CD4-positive, alpha-beta T cell treated with Interleukin-2 at 100 ng/mL for 4 hours (primary cell): ENCODE data around the gene ABCC6.
"Not testable (repeated sequence)": the region's sequence is repeated elsewhere in the genome, so short reads cannot be mapped to it uniquely, and the experiment has no call there.

ENCODE experiments used
- DNase-seq: peaks from one replicate; pipeline ENCODE4 v3.0.0-alpha.2; 2020; ENCODE audit warnings: low spot score

Gene ABCC6

DNA sequence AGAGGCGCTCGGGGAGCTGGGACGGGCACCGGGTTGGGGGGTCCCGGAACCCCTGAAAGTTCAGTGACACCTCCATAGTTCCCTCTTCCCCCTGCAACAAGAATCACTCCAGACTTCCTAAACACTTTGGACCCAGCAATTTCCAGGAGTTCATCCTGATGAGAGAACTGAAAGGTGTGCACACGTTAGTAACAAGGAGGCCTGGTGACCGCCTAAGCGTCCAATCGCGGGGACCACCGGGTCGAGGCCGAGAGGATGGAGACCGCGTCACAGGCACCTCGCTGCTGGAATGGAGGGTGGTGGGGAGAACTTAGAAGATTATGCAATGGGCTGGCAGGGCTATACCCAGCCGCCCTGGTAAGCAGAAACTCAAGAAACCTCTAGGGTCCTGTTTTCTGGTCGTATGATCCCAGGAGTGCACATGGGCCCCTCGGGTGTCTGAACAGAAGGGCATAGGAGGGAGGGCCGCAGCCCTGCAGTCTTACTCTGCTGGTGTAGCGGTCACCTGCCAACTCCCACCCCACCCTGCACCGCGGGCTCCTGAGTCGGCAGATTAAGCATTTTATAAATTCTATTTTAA lies 458 bp upstream of the ABCC6 start:
- not testable (repeated sequence) for DNase-seq

DNA sequence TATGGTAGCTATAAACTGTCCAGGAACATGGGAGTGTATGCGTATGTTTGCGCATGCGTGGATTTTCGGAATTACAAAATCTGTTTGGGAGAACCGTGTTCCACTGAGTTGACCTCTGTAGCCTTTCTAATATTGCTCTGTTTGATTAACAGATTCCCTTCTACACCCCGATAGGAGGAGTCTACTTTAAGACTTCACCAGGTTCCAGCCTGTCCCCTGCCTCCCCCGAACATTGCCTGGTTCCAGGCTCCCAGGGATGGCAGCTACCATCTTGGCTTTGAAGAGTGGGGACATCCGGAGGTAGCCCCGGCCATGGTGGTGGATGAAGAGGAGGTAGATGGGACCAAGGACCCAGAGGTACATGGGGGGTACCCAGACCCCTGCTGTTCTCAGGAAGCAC lies 1.9 kb downstream of the ABCC6 start:
- not testable (repeated sequence) for DNase-seq

DNA sequence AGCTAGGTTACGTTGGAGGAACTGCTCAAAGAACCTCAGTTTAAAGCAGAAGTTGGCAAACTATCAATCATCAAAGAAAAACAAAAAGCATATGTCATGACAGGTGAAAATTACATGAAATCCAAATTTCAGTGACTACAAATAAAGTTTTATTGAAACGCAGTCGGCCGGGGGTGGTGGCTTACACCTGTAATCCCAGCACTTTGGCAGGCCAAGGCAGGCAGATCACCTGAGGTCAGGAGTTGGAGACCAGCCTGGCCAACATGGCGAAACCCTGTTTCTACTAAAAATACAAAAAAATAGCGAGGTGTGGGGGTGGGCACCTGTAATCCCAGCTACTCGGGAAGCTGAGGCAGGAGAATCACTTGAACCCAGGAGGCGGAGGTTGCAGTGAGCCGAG lies 2.8 kb downstream of the ABCC6 start:
- DNase-seq = not testable (repeated sequence)

DNA sequence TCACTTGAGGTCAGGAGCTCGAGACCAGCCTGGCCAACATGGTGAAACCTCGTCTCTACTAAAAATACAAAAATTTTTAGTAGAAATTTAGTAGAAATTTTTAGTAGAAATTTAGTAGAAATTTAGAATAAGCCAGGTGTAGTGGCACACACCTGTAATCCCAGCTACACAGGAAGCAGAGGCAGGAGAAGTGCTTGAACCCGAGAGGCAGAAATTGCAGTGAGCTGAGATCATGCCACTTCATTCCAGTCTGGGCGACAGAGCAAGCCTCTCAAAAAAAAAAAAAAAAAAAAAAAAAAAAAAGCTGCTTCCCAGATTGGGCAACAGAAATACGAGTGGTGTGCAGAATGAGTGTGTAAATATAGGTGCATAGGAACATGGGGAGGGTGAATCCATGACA lies 4.5 kb downstream of the ABCC6 start:
- not testable (repeated sequence) for DNase-seq

DNA sequence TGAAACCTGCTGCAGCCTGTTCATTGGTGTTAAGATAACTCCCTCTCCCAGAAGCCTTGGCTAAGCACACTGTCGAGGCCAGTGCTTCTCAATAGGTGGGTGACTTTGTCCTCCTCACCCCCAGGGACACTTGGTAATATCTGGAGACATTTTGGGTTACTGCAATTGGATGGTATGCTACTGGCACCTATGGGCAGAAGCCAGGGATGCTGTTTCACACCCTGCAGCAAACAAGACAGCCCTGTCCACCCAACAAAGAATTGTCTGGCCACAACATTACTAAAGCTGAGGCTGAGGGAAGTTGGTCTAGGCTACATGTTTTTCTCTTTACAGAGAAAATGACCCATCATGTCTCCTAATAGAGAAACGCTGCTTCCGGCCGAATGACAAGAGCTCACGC lies 4.9 kb downstream of the ABCC6 start:
- not testable (repeated sequence) for DNase-seq

DNA sequence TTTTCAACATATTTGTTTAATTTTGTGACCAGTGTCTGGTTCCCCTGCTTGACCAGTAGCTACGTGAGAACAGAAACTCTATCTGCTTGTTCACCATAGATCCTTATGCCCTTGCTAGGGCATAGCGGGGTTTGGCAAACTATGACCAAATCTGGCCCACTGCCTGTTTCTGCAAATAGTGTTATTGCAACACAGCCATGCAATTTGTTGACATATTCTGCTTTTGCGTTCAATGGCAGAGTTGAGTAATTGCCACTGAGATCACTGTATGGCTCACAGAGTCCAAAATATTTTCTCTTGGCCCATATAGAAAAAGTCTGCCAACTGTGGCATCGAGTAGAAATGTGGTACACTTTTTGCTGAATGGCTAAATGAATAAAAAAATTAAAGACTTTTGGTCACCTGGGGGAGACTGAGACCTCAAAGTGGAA lies 9.4 kb downstream of the ABCC6 start:
- DNase-seq = not testable (repeated sequence)

DNA sequence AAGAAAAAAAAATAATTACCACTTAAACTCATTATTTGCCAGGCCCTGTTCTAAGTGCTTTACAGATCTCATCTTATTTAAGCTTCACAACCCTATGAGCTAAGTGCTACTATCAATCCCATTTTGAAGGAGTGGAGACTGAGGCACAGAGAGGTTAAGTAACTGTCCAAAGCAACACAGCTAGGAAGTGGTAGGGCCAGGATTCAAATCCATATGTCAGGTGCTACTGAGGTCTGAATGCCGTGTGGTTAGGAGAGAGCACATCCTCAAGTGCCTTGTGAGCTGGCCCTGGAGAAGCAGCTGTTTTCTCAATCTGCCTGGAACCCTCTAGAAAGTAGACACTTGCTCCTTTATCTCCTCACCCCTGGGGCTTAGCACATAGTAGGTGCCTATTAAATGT lies 11.9 kb downstream of the ABCC6 start:
- DNase-seq = not testable (repeated sequence)

DNA sequence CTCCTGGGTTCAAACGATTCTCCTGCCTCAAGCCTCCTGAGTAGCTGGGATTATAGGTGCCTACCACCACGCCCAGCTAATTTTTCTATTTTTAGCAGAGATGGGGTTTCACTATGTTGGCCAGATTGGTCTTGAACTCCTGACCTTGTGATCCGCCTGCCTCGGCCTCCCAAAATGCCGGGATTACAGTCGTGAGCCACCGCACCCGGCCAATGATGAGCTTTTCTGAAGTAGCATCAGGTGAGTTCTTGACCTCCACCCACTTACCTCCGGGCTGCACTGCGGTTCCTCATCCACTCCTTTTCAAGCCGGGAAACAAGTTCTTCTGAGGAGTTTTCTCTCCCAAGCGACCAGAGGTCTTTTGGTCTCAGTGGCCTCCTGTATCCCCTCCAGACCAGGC lies 14.8 kb downstream of the ABCC6 start:
- DNase-seq = not testable (repeated sequence)

DNA sequence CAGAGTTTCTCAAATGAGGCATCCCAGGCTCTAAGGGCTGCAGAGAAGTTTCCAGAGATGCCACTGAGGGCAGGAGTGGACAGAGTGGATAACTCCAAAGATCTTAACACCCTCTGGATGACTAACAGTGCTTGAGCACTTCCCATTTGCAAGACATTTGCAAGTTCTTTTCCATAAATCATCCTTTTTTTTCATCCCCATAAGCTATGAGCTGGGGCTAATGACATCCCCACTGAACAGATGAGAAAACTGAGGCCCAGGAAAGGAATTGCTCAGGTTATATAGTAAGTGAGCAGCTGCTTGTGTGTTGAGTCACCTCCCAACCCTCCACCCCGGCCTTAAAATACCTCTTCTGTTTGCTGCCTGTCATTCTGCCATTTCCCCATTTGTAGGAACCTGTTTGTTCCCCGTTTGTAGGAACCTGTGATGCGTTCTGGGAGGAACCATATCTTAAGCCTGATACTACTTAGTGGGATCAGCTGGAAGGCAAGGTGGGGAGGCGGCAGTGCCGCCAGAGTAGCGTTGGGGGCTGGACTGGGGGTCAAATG lies 15.4 kb downstream of the ABCC6 start:
- not testable (repeated sequence) for DNase-seq

DNA sequence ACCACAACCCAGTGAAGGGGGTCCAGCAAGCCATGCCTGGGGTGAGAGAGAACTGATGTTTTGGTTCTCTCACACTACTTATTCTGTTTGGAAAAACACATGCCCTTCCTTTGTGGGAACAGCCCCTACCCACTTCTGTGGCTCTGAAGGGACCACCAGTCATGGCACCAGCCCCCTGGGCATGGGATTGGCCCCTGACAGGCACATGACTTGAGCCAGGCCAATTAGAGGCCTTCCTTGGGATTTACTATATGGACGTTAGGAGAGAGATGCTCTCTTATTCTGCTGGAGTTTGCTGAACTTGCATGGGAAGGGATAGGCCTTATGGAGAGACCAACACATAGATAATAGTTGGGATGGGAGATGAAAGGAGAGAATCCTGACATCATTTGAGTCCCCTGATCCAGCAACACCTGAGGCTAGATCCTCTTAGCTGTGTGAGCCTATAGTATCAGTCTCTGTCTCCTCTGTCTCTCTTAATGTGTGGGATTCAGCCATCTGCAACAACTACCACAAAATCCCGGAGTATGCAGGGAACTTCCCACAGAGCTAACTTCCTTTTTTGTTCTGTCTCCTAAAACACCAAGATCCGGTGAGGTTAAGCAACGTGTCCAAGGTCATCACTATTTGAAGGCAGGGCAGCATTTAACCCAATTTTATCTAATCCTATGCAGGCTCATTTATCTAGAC lies 16.1 kb downstream of the ABCC6 start:
- not testable (repeated sequence) for DNase-seq

DNA sequence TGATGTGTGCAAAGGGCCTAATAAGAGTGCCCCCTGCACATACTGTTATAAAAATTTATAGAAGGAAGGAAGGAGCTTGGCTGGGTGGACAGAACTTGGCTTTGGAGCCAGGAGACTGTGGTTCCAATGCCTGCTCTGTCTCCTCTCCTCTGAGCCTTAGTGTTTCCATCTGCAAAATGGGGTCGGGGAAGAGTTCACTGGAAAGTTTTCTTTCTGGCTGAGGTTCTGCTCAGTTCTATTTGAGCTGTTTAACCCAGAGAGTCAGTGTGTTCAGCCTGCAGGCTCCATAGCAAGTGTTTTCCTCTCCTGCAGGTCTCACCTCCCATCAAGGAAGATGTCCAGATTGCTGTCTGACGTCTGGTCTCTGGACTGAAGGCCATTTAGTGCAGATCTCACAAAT lies 17.4 kb downstream of the ABCC6 start:
- not testable (repeated sequence) for DNase-seq

DNA sequence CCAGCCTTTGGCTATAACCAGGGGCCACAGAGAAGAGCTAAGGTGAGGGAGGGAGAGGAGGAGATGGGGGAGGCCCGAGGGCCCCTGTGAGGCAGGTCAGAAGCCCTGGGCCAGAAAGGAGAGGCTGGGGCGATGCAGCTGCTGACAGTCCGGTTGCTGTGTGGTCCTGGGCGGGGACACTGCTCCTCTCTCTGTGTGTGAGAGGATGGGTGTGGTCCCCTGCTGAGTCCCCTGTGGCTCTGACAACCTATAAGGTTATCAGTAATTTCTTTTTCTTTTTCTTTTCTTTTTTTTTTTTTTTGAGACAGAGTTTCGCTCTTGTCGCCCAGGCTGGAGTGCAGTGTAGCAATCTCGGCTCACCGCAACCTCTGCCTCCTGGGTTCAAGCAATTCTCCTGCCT lies 18.7 kb downstream of the ABCC6 start:
- DNase-seq = not testable (repeated sequence)

DNA sequence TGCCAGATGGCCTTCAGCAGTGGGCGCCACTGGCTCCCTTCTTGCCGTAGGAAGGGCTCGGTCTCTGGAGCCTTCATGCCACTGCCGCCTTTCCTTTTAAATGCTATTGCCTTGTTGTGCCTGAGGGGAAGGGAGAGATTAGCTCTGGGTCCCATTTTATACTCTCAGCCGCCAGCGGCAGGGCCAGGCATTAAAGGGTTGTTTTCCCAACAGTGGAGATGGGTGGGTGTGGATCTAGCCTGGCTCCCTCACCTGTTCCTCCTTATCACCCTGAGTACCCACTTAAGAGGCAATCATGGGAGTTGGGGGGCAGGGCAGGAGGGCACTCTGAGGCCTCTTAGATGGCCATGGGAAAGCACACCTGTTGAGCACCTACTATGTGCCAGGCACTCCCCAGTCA lies 19.8 kb downstream of the ABCC6 start:
- DNase-seq = not testable (repeated sequence)

DNA sequence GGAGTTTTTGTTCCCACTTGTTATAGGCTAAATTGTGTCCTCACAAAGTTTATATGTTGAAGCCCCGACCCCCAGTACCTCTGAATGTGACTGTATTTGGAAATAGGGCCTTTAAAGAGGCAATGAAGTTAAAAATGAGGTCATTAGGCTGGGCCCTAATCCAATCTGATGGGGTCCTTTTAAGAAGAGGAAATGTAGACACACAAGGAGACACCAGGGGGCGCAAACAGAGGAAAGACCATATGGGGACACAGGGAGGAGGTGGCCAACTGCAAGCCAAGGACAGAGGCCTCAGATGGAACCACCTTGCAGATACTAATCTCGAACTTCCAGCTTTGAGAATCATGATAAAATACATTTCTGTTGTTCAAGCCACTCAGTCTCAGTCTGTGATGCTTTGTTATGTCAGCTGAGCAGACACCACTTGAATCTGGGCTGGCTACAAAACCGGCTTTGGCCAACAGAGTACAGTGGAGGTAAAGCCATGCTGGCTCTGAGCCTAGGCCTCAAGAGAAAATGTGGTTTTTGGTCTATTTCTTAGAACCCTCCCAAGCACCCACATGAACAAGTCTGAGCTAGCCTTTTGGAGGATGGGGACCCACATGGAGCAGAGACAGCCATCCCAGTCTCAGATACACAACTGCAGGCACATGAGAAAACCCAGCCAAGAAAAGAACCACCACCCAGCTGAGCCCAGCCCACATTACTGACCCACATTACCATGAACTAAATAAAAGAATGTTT lies 20.7 kb downstream of the ABCC6 start:
- DNase-seq = peak; percentile 34

DNA sequence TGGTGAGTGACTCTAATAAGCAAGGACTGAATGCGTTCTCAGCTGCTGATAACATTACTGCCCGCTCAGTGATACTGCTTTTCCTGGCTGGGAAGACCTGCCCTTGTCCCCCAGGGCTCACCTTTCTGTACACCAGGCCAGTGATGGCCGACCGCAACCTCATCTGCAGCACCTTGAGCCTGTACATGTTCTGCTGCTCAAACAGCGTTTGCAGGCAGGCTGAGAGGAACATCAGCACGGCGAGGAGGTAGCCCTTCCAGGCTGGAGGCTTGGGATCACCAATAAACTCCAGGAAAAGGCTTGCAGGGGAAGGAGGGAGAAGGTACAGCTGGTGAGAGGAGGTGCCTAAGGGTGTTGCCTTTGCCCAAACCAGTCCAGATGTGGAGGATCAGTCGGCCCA lies 21.4 kb downstream of the ABCC6 start:
- not testable (repeated sequence) for DNase-seq

DNA sequence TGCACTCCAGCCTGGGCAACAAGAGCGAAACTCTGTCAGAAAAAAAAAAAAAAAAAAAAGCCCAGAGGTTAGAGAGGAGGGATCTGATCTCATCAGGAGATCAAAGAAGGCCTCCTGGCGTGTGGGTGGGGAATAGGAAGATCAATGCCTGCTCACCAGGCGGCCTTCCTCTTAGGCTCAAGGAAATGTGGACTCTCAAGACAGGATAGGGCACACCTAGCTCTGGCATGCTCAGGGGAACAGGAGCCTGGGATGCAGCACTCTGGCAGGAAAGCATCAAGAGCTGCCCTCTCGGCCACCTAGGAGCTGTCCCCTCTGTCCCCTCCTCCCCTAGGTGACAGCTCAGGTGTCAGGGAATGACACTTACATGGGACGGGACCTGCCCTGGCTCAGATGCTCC lies 22.9 kb downstream of the ABCC6 start:
- DNase-seq = not testable (repeated sequence)

DNA sequence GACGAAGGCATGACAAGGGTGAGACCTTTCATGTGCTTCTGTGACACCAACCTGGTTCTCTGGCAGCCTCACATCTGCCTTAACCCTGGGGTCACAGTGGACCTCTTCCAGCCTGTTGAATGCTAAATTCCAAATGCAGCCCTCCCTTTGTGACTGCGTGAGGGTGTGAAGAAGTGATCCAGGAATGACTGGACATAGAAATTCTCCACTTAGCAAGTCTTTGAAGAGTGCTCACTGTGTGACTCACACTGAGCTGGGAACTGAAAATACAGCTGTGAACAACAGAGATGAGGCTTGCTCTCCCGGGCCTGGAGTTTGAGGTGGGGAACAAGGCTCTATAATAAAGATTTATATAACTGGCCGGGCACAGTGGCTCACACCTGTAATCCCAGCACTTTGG lies 23.9 kb downstream of the ABCC6 start:
- not testable (repeated sequence) for DNase-seq

DNA sequence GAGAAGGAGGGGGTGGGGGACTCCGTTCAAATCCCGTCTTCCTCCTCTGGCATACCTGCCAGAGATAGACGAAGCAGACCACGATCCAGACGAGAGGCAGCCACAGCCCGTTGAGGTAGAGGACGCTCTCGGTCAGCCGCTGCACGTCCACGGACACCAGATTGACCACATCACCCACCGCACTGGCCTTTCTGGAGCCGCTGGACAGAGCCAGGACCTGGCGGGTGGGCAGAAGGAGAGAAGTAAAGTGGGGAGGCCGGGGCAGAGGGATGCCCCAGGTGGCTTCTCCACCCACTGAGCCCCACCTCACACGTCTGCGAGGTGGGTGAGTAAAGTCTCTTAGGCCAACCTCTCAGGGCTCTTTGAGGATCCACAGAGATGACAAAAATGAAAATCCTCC lies 25.3 kb downstream of the ABCC6 start:
- DNase-seq = no peak

DNA sequence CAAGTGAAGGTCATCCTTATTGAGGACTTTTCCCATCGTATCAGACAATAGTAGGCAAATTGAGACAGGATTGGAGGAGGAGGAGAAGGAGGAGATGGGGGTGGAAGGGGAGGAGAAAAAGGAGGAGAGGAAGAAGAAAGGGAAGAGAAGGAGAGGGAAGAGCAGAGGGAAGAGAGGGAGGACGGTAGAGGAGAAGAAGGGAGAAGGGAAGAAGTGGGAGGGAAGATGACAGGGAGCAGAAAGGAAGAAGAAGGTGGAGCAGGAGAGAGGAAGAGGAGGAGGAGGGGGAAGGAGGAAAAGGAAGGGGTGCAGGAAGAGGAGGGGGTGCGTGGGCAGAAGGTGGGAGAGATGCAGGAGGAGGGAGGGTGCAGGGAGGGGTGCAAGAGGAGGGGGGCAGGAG lies 26.0 kb downstream of the ABCC6 start:
- no peak for DNase-seq

DNA sequence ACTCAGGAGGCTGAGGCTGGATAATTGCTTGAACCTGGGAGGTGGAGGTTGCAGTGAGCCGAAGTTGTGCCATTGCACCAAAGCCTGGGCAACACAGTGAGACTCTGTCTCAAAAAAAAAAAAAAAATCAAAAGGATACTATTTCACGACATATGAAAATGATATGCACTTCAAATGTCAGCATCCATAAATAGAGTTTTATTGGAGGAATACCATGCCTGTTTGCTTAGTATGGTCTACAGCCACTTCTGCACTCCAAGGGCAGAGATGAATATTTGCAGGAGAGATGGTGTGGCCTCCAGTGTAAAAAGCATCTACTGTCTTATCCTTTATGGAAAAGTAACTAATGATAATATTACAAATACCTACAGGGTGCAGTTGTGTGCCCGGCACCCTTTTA lies 27.2 kb downstream of the ABCC6 start:
- no peak for DNase-seq

DNA sequence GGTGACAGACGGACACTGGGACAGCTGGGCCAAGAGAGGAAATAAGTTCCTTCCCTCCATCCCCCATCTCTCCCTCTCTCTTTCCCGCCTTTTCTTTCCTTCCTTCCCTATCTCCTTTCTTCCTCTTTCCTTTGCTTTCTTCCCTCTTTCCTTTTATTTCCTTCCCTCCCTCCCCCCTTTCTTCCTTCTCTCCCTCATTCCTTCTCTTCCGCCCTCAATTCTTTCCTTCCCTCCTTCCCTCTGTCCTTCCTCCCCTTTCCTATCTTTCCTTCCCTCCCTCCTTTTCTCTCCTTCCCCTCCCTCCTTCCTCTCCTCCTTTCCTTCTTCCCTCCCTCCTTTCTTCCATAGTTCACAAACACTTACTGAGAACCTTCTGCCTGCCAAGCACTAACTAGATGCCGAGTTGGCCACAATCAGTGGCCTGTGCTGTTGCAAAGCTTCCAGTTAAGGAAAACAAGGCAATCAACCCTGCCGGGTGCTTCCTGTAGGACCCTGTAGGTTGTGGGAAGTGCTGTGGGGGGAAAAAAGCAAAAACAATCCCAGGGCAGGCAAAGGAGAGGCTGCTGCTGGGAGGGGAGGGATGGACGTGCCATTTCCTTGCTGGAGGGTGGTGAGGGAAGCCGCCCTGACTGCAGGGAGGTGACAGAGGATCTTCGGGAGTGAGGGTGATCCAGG lies 31.7 kb downstream of the ABCC6 start:
- DNase-seq = no peak

DNA sequence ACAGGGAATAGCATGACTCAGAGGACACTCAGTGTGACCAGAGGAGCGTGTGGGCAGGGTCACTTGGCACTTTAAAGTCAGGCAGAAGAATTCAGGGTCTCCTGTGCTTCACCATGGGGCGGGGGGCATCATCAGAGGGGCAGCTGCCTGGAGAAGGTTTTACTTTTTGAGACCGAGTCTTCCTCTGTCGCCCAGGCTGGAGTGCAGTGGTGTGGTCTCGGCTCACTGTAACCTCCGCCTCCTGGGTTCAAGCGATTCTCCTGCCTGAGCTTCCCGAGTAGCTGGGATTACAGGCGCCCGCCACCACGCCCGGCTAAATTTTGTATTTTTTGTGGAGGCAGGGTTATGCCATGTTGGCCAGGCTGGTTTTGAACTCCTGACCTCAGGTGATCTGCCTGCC lies 32.3 kb downstream of the ABCC6 start:
- not testable (repeated sequence) for DNase-seq
